Measurements from ENCODE around the gene SERP2.

- TF ChIP-seq CTCF (IDR thresholded peaks at IDR 0.05; ENCODE audit: low read depth, low read length), result no peak
- TF ChIP-seq EZH2phosphoT487 (IDR thresholded peaks at IDR 0.05; ENCODE audit: low read depth), result no peak
Measured at GRCh38 chr13:44383945-44384344, 10.3 kb downstream of the SERP2 start.
